HCT116 (cell line): Measurements from ENCODE around the gene ABCB10.

Source experiments
- EZH2phosphoT487 ChIP-seq: fragments of 200-600 bp; IDR thresholded peaks from 2 replicates; pipeline ENCODE4 v1.6.1; 2018; ENCODE audit warnings: antibody characterized with exemption, borderline replicate concordance
- JUND ChIP-seq: IDR thresholded peaks from 2 replicates; pipeline ENCODE4 v1.6.1; 2012
- POLR2A ChIP-seq: IDR thresholded peaks from 2 replicates; pipeline ENCODE4 v1.7.0; 2011; ENCODE audit warnings: borderline replicate concordance; ENCODE audit not compliant: insufficient read depth, insufficient read length; ENCODE audit errors: extremely low read depth
- POLR2AphosphoS5 ChIP-seq: IDR thresholded peaks from 2 replicates; pipeline ENCODE4 v1.6.1; 2011; ENCODE audit warnings: mild to moderate bottlenecking, low read depth, low read length, moderate library complexity
- REST ChIP-seq: IDR thresholded peaks from 2 replicates; pipeline ENCODE4 v1.6.1; 2012; ENCODE audit warnings: low read depth
- SP1 ChIP-seq: IDR thresholded peaks from 2 replicates; pipeline ENCODE4 v1.6.1; 2012; ENCODE audit warnings: low read depth
- TCF7L2 ChIP-seq: IDR thresholded peaks from 2 replicates; pipeline ENCODE4 v1.7.0; 2011; ENCODE audit warnings: borderline replicate concordance, inconsistent platforms; ENCODE audit not compliant: insufficient read depth, insufficient read length; ENCODE audit errors: extremely low read depth
- ZBTB33 ChIP-seq: IDR thresholded peaks from 2 replicates; pipeline ENCODE4 v1.6.1; 2011; ENCODE audit warnings: mild to moderate bottlenecking, low read length, moderate library complexity; ENCODE audit not compliant: insufficient replicate concordance; ENCODE audit errors: extremely low read depth
- ZFX ChIP-seq: fragments of 450-650 bp; IDR thresholded peaks from 2 replicates; pipeline ENCODE4 v1.6.1; 2017
- TF ChIP-seq, protein P1 (sequence below): IDR thresholded peaks from 2 replicates; pipeline ENCODE4 v1.6.1; 2012
- TF ChIP-seq, protein P2 (sequence below), 3 experiments: fragments of 200-600 bp in 1 of 3; sonication (generic) in 1 of 3; IDR thresholded peaks in 2 of 3; conservative IDR thresholded peaks in 1 of 3; 2 replicates each; pipeline ENCODE4 v1.5.1; 2012 to 2017; ENCODE audit warnings: low read depth in 2 of 3, low read length in 2 of 3, antibody characterized with exemption in 1 of 3, borderline replicate concordance in 1 of 3, control low read depth in 1 of 3, mild to moderate bottlenecking in 1 of 3, mixed read lengths in 1 of 3, mixed run types in 1 of 3, moderate library complexity in 1 of 3; ENCODE audit not compliant: insufficient read depth in 1 of 3
- TF ChIP-seq, protein P3 (sequence below): IDR thresholded peaks from 2 replicates; pipeline ENCODE4 v1.6.1; 2012

DNA sequence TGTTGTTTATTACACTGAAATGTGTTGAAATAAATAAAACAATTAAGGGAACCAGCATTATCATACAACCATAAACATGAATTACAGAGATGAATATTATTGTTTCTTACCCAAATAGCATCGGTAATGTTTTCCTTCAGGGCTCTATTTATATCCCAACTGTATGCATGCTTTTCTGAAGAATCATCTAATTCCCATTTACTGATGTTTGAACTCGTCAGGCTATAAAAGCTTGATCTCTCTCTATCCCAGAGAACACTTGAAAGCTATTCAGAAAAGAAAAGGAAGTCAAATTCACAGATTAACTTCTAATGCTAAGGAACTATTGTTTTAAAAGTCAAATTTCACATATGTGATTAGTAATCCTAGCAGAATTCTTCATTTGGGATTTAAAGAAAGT lies 62.7 kb downstream of the ABCB10 start:
- TF ChIP-seq REST = no peak
- TF ChIP-seq, protein P1, sequence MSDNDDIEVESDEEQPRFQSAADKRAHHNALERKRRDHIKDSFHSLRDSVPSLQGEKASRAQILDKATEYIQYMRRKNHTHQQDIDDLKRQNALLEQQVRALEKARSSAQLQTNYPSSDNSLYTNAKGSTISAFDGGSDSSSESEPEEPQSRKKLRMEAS = no peak
- no peak for TF ChIP-seq ZBTB33
- no peak for TF ChIP-seq ZFX
- TF ChIP-seq, protein P2, sequence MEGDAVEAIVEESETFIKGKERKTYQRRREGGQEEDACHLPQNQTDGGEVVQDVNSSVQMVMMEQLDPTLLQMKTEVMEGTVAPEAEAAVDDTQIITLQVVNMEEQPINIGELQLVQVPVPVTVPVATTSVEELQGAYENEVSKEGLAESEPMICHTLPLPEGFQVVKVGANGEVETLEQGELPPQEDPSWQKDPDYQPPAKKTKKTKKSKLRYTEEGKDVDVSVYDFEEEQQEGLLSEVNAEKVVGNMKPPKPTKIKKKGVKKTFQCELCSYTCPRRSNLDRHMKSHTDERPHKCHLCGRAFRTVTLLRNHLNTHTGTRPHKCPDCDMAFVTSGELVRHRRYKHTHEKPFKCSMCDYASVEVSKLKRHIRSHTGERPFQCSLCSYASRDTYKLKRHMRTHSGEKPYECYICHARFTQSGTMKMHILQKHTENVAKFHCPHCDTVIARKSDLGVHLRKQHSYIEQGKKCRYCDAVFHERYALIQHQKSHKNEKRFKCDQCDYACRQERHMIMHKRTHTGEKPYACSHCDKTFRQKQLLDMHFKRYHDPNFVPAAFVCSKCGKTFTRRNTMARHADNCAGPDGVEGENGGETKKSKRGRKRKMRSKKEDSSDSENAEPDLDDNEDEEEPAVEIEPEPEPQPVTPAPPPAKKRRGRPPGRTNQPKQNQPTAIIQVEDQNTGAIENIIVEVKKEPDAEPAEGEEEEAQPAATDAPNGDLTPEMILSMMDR (IDR thresholded peaks at IDR 0.05 in 2 of 3, conservative IDR thresholded peaks at IDR 0.05 in 1 of 3; ENCODE audit: borderline replicate concordance in 1 of 3, insufficient read depth in 1 of 3, low read depth in 2 of 3, low read length in 2 of 3) = no peak
- no peak for TF ChIP-seq POLR2A
- TF ChIP-seq, protein P3, sequence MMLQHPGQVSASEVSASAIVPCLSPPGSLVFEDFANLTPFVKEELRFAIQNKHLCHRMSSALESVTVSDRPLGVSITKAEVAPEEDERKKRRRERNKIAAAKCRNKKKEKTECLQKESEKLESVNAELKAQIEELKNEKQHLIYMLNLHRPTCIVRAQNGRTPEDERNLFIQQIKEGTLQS = no peak
- TF ChIP-seq SP1 = no peak
- no peak for TF ChIP-seq POLR2AphosphoS5
- no peak for TF ChIP-seq EZH2phosphoT487
- no peak for TF ChIP-seq TCF7L2
- TF ChIP-seq JUND = no peak
